ENCODE measurements around the gene DNAH2. TPM values are rescaled to one million over a fixed set of nuclear protein-coding genes. Genes with fewer than 3 reads are reported as not detected.

The DNAH2 gene
- total RNA-seq, 1 donor from 2014 or later, result 0.26 TPM

DNA sequence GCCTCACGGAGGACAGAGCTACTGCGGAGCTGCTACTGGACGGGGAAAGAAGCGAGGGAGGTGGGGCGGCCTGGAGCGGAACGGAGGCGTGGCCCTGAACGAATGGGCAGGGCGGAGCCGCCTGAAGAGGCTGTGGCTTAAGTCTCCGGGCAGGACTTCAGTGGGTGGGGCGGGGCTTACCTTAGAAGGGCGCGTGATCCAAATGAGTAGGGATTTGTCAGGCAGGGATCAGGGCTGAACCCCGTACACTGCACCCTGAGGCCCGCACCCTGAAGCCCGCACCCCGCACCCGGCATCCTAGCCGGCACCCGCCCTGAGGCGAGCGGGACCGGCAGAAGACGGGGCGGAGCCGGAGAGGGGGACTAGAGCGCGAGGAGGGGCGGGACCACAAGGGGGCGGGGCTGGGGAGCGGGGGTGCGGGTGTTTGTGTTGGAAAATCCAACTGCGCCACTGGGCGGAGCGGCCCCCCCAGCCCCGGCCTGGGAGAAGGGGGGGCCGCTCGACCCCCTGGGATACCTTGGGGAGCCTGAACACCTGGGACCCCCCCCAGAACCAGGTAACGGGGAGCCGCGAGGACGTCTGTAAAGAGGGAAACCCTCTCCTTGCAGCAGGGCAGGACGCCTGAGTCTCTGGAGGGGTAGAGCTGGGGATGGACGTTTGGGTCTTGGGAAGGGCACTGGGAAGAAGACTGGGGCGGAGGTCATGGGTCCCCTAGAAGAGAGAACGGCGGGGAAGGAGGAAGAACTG, 116.4 kb downstream of the DNAH2 start, which contains the start of gene KDM6B:
TSS of gene KDM6B (plus strand) at position 423 of the 747 bp plus-strand sequence. CDS start 11,338 bp downstream, outside the sequence.
- peak within 1 kb of the TSS; percentile 79 for H3K4me3 ChIP-seq (ENCODE audit: low read depth, low read length)
- H3K36me3 ChIP-seq (ENCODE audit: control insufficient read depth, insufficient read depth, low read length), result no peaks in the 10 kb centered on the region
- peaks cover 1% of the 10 kb centered on the region for H3K27me3 ChIP-seq (ENCODE audit: control insufficient read depth, insufficient read depth, low read length)
- peak; percentile 86 for DNase-seq (ENCODE audit: low read depth)
- TF ChIP-seq, protein P1, sequence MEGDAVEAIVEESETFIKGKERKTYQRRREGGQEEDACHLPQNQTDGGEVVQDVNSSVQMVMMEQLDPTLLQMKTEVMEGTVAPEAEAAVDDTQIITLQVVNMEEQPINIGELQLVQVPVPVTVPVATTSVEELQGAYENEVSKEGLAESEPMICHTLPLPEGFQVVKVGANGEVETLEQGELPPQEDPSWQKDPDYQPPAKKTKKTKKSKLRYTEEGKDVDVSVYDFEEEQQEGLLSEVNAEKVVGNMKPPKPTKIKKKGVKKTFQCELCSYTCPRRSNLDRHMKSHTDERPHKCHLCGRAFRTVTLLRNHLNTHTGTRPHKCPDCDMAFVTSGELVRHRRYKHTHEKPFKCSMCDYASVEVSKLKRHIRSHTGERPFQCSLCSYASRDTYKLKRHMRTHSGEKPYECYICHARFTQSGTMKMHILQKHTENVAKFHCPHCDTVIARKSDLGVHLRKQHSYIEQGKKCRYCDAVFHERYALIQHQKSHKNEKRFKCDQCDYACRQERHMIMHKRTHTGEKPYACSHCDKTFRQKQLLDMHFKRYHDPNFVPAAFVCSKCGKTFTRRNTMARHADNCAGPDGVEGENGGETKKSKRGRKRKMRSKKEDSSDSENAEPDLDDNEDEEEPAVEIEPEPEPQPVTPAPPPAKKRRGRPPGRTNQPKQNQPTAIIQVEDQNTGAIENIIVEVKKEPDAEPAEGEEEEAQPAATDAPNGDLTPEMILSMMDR (IDR thresholded peaks at IDR 0.05; ENCODE audit: insufficient read depth, low read length, severe bottlenecking), result no peak
- FAIRE-seq, result peak; percentile 72

DNA sequence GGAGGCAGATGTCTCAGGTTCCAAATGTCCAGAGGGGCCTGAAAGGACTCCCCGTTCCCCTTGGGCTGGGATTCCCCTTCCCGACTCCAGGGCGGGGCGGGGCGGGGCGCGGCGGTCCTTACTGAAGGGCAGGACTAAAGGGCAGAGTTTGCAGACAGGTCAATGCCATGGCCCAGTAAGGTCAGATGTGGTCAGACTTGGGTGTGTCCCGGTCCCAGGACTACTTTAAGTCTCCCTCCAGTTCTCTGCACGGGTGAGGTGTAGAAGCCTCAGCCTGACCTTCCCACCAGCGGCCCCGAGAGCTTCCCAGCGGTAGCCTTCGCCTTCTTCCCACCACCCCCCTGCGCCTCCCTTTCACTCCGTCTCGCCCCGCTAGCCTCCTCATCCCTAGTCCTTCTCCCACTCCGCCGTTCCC, 117.0 kb downstream of the DNAH2 start:
- Histone ChIP-seq H3K27me3 (ENCODE audit: control insufficient read depth, insufficient read depth, low read length) (peaks cover 1% of the 10 kb centered on the region), H3K36me3 (ENCODE audit: control insufficient read depth, insufficient read depth, low read length) (peaks cover 1% of the 10 kb centered on the region), H3K4me3 (ENCODE audit: low read depth, low read length) (peak overlapping the region; percentile 79)
- TF ChIP-seq, protein P1 (IDR thresholded peaks at IDR 0.05; ENCODE audit: insufficient read depth, low read length, severe bottlenecking), result no peak
- FAIRE-seq, result no peak
- DNase-seq (ENCODE audit: low read depth), result peak; percentile 40

DNA sequence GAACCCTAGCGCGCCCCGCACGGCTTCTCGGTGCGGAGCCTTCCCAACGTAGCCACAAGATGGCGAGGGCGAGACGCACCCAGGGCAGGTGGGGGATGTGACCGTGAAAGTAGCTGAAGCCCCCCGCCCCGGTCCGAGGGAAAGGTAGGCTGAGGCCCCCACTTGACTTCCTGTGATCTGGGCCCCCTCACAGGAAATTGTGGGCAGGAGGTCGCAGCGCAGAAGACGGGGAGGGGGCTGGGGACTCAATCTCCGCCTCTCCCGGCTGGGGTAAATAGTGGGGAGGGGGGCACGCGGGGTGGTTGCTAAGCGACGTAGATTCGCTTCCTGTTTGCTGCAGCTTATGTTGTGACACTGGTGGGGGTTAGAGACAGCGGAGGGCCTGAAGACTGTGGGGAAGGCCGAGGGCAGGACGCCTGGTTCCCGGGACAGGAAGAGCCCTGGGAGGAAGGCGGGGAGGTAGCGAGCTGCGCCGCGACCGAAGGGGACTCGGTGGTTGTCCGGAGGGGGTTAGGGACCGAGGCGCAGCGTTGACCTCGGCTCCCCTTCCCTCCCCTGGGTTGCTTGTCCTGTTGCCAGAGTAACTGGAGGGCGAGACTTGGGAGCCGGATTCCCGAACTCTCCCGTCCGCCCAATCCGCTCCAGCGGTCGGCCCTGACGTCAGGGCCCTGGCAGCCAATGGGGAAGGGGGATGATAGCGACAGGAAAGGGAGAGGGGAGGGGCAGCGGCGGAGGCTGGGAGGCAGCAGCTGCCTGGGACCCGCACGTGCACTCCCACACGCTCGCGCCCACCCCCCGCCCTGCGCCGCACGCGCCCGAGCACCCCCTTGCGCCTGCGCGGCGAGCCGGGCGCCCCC, 117.6 kb downstream of the DNAH2 start:
- H3K27me3 ChIP-seq (ENCODE audit: control insufficient read depth, insufficient read depth, low read length), result no peaks in the 10 kb centered on the region
- TF ChIP-seq, protein P1 (IDR thresholded peaks at IDR 0.05; ENCODE audit: insufficient read depth, low read length, severe bottlenecking), result peak; percentile 91
- H3K36me3 ChIP-seq (ENCODE audit: control insufficient read depth, insufficient read depth, low read length), result peaks cover 2% of the 10 kb centered on the region
- peak overlapping the region; percentile 79 for H3K4me3 ChIP-seq (ENCODE audit: low read depth, low read length)
- DNase-seq (ENCODE audit: low read depth), result peak; percentile 92
- FAIRE-seq, result no peak

DNA sequence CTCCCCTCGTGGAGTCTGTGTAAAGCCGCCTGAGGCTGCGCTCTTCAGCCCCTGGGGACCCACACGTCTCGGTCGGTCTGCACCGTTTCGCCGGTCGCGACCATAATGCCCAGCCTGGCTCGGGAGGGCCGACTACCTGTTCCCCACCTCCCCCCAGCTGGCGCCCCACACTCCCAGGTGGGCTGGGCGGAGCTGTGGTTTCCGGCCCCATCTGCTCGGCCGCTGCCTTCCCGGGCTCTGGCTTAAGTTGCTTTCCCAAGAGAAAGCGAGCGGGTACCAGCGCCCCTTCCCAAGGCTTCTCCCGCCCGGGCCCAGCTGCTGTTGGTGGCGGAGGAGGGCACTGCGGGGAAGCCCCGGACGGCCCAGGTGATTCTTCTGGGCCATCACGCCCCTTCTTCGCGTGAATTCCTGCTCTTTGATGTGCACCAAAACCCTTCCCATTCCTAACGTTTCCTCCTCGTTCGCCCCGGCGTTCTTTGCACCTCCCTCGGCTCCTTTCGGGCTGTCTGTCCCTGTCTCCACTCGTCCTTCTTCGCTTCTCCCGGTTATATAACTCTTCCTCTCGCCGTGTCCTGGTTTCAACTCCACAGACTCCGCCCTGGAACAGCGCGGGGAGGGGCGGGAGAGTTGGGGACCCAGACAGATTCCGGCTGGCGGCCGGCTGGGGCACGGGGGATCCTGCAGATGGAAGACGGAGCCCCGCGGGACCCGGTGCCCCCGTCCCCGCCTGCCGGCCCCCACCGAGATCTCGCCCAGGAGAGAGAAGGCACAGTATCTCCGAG, 118.5 kb downstream of the DNAH2 start:
- Histone ChIP-seq H3K4me3 (ENCODE audit: low read depth, low read length) (peak overlapping the region; percentile 79), H3K36me3 (ENCODE audit: control insufficient read depth, insufficient read depth, low read length) (peaks cover 5% of the 10 kb centered on the region), H3K27me3 (ENCODE audit: control insufficient read depth, insufficient read depth, low read length) (no peaks in the 10 kb centered on the region)
- TF ChIP-seq, protein P1 (IDR thresholded peaks at IDR 0.05; ENCODE audit: insufficient read depth, low read length, severe bottlenecking), result no peak
- DNase-seq (ENCODE audit: low read depth) (peak; percentile 44), FAIRE-seq (no peak)

DNA sequence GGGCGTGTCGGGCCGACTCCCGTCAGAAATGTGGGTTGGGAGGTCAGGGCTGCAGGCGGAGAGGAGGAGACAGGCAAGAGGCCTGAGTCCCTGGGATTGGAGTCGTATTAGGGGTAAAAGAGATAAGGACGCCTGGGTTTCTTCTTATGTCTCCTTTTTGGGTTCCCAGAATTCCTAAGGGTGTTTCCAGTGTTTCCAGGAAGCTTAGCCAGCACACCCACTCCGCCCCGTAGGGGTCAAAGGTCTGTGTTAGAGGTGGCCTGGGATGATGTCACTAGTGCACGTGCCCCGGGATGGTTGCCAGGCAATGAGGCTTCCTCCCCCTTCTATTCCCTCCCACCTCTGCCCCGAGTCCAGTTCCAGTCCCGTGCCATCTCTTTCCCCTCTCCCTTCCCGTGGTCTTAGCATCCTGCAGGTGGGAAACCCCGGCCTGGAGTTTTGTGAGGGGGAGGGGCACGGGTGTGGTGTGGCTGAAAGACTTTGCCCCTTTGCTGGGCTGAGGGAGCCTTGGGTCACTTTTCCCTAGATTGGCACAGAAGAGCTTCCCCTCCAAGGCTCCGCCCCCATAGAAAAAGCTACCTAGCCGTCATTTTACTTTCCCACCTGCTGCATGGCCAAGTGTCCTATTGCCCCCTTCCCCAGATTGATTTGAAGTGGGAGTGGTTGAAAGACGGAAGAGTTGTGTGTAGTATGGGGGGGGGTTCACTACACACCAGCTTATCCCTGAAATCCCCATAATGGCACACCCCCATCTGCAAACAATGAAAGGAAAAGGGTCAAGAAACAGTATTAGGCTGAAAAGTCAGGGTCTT, 119.3 kb downstream of the DNAH2 start:
- Histone ChIP-seq H3K36me3 (ENCODE audit: control insufficient read depth, insufficient read depth, low read length) (peaks cover 5% of the 10 kb centered on the region), H3K4me3 (ENCODE audit: low read depth, low read length) (peak overlapping the region; percentile 79), H3K27me3 (ENCODE audit: control insufficient read depth, insufficient read depth, low read length) (no peaks in the 10 kb centered on the region)
- FAIRE-seq (peak; percentile 18), DNase-seq (ENCODE audit: low read depth) (peak; percentile 59)
- TF ChIP-seq, protein P1 (IDR thresholded peaks at IDR 0.05; ENCODE audit: insufficient read depth, low read length, severe bottlenecking), result no peak
